GM19193 (cell line): ENCODE results near the gene CST9.

Experiments used
- POLR2A ChIP-seq: IDR thresholded peaks from 4 replicates; pipeline ENCODE4 v1.6.1; 2011; ENCODE audit not compliant: insufficient read depth, insufficient read length; ENCODE audit errors: extremely low read depth

The CST9 gene

DNA sequence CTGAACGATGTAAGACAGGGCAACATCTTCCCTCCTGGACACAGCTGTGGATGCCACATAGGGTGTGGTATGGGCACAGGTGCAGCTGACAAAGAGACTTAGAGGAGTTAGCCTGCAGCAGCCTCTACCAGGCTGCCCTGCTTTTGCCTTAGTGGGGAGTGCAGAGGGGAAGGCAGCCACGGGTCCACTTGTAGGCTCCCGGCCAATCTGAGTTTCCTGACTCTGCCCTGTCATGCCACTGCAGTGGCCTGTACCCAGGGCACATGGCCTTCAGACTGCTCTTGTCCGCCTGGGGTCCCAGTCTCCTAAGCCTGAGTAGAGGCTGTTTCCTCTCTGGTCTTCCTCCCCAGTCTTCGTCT lies 20.3 kb downstream of the CST9 start:
- TF ChIP-seq POLR2A, result no peak

DNA sequence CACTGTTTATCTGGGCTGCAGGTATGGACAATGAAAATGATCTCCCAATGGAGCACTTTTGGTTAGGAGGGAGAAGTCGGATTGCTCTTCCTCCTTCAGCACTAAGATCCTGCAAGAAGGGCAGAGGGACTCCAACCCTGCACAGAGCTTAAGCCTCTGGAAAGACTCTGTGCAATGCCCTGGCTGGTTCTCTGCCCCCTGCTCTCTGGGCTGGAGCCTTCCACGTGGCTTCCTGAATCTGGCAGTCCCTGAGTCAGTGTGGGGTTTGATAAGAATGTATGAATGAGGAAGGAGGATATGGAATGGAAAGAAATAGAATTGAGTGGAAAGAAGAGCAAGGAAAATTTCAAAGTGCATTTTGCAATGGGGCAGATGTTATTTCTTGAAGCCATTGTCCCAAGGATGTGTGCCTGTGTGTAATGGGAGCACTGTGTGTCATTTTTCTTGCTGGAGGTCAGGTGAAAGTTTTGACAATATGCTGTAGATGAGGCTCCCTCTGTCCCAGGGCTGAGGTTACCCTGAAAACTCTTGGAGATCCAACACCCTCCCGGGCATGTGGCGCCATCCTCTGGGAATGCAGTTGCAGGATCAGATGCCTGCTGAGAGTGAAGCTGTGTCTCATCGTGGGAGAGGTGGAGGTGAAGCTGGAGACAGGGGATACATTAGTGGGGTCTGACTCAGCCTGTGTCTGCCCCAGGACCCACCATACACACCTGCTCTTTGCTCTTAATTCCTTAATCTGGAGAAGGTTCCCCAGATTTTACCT lies 21.1 kb downstream of the CST9 start:
- no peak for TF ChIP-seq POLR2A

DNA sequence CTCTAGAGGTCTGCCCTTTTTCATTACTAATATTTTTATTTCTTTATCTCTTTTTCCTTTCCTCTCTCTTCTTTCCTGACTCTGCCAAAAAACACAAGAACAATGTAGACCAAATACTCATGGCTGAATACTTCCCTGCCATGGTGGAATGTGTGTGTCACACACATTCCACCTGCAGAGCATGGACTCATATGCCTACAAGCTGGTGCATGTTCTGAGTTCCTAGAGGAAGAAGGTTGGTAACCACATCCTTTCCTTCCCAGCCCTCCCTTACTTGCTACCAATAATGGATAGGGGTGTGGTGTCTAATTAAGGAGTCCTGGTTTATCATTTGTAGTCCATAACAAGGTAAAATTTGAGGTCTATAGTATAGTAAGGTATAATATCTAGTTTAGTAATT lies 22.2 kb downstream of the CST9 start:
- TF ChIP-seq POLR2A, result no peak

DNA sequence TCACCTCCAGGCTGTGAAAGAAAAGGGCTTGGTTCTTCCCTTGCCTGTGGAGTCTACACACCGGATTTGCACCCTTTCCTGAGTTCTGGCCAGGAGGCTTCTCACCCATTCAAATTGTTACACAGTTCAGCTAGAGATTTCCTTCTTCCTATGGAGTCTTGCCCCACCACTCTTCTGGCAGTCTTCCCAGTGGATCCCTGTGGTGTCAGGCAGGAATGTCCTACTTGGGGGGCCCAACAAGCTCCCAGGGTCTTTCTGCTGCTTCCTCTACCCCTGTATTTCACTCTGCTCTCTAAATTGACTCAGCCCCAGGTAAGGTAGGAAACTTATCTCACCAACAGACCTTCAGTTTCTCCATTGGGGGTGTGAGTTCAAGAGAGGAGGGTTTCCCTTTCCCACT lies 23.4 kb downstream of the CST9 start:
- TF ChIP-seq POLR2A, result no peak

DNA sequence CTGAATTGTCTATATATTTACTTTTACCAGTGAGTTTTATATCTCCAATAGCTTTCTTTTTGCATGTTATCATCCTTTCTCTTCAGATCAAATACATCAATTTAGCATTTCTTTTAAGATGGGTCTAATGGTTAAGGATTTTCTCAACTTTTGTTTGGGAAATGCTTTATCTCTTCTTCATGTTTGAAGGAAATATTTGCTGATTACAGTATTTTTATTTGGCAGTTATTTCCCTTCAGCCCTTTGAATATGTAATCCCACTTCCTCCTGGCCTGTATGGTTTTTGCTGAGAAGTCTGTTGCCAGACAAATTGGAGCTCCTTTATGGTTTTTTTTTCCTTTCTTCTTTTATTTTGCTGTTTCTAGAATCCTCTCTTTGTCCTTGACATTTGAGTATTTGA lies 30.7 kb downstream of the CST9 start:
- no peak for TF ChIP-seq POLR2A

DNA sequence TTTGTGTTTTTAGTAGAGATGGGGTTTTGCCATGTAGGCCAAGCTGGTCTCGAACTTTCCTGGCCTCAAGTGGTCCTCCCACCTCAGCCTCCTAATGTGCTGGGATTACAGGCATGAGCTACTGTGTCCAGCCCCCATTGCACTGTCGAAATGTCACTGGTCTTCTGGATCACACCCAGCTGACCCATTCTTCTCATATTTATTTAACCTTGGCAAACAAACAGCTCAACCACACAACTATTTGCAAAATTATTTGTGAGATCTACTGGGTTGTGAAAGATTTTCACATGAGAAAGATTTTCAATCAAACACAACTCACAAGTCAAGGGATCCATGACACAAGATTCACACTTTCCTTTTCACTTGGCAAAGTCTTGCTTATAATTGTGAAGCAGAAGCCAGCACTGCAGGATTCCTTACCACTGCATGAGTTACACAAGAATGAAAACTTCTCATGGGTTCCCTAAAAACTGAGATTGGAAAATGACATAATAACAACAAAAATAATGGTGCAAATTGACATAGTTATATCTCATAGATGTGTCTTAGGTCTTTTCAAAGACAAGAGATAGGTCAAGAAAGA lies 35.4 kb downstream of the CST9 start:
- no peak for TF ChIP-seq POLR2A

DNA sequence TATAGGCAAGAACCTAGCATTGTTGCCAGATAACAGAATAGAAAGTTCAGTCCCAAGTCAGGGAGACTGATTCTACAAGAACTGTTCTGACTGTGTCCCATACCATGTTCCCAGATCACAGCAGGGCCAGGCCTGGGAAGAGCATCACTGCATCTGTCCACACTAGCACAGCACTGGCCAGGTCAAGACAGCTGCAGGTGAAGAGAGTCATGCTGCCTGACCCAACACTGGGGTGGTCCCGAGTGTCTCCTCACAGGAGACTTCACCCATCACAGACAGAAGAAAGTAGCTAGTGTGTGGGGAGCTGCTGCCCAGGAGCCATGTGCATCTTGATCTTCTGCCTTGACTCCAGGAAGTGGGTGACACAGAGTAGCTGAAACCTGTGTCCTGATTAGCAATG lies 36.1 kb downstream of the CST9 start:
- TF ChIP-seq POLR2A, result no peak

DNA sequence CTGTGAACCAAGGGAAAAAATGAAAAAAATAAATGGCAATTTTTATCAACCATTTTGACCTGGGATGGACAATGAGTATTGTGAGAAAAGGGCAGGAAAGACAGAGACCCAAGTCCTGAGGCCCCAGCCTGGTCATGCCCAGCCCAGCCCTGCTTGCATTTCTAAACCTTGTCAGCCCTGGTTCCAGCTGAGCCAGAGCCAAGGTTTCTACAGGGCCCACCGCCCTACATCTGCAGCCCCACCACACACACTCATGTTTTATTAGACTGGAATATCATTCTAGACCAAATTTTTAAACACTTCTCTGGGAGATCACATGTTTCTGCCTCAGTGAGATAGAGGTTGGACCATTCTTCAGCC lies 36.8 kb downstream of the CST9 start:
- TF ChIP-seq POLR2A, result no peak

DNA sequence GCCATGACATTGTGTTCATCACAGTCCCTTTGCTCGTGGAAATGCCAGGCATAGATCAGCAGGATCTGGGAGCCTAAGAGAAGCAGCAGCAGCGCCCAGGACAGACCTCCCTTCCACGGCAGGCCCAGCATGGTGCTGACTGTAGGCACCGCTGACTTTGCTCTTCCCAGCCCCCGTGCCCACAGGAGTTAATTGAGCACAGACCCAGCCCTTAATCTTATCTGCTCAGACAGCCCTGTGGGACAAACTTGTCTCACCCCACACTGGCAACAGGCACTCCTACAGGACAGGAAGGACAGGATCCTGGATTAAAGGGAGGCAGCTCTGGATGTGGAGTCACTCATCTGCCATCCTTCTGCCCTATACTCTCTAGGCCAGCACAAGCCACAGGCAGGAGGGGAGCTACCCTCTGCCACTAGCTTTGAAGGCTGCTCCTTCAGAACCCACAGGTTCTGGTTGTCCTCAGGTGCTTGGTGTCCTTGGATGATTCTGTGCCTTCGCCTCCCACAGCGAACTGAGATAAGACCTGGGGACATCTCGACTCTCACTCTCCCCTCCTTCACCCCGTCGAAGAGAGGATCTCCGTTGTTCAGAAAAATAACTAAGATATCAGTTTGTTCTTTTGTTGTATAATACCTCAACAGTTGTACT lies 37.3 kb downstream of the CST9 start, which contains the start of gene CST9L:
CST9L (minus strand) TSS at position 165 of the 651 bp plus-strand sequence; CDS start at position 131, 34 bp downstream.
- TF ChIP-seq POLR2A, result no peak

DNA sequence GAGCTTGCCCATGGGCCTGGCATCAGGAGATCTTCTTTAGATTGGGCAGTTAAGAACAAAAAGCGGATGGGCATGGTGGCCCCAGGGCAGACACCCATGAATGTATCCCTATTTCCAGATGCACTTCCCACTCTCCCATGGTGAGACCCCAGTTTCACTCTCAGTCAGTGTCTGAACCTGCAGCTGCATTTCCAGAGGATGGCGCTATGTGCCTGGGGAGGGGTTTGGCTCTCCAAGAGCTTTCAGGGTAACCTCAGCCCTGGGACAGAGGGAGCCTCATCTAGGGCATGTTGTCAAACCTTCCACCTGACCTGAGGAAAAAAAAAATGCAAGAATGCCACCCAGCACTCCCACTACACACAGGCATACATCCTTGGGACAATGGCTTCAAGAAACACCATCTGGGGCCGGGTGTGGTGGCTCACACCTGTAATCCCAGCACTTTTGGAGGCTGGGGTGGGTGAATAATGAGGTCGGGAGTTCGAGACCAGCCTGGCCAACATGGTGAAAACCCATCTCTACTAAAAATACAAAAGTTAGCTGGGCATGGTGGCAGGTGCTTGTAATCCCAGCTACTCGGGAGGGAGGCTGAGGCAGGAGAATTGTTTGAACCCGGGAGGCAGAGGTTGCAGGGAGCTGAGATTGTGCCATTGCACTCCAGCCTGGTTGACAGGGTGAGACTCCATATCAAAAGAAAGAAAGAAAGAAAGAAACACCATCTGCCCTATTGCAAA lies 39.4 kb downstream of the CST9 start:
- no peak for TF ChIP-seq POLR2A

DNA sequence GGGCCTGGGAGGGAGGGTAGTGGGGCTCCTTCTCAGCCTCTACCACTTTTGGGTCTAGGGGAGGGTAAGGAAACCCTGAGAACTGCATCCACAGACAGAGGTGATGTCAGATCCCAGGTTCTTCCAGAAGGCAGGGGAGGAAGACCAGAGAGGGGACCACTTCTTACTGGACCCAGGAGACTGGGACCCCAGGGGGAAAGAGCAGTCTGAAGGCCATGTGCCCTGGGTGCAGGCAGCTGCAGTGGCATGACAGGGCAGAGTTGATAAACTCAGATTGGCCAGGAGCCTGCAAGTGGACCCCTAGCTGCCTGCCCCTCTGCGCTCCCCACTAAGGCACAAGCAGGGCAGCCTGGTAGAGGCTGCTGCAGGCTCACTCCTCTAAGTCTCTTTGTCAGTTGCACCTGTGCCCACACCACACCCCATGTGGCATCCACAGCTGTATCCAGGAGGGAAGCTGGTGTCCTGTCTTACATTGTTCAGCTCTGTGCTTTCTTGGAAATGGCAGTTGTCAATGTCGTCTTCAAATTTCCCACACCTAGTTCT lies 40.1 kb downstream of the CST9 start:
- no peak for TF ChIP-seq POLR2A

DNA sequence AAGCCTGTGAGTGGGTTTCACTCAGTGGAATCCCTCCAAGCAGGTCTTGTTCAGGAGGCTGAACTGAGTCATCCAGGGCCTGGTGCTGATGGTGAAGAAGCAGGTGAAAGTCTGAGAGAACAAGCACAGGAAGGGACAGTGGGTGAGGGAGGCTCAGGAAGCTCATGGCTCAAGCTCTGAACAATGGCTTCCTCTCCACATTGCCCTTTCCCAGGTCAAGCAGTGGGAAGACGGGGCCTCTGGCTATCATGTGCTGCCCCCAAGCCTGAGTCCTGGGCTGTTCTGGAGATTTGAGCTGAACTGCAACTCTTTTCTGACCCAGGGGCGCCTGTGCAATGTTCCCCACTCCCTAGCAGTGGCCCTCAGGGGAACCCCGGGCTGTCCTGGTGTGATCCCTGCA lies 40.8 kb downstream of the CST9 start:
- no peak for TF ChIP-seq POLR2A

DNA sequence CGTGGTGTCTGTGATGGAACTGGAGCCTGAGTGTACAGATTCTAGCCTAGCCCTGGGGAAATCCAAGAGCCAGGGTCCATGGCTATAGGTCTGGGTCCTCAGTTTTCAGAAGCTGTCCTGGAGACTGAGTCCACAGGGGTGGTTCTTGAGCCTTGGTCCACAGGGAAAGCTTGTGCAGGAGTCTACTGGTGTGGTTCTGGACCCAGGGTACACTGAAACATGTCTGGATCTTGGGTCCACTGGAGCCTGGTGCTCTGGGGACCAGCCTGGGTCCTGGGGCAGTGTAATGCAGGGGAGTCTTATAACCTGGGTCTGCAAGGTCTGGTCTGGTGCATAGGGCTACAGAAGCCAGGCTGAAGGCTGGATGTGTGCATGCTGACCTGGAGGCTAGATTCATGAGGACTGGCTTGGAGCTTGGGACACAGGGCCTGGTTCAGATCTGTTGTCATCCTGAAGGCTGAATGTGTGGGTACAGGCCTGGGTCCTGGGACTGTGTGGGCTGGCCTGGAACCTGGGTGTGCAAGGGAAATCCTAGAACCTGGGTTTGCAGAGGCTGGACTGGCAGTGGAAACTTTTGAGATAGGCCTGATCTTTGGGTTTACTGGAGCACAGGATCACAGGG lies 42.9 kb downstream of the CST9 start:
- no peak for TF ChIP-seq POLR2A

DNA sequence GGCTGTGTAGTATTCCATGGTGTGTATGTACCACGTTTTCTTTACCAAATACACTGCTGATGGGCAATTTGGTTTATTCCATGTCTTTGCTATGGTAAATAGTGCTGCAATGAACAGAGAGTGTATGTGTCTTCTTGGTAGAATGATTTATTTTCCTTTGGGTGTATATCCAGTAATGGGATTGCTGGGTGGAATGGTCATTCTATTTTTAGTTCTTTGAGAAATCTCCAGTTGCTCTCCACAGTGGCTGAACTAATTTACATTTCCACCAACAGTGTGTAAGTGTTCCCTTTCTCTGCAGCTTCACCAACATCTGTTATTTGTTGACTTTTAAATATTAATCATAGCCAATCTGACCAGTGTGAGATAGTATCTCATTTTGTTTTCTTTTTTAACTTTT lies 51.3 kb downstream of the CST9 start:
- TF ChIP-seq POLR2A, result no peak
